CD4-positive, CD25-positive, alpha-beta regulatory T cell (primary cell): Measurements from ENCODE around the gene ALG14. TPM values are rescaled to one million over a fixed set of nuclear protein-coding genes. Genes with fewer than 3 reads are reported as not detected.
"Not testable (repeated sequence)": the region's sequence is repeated elsewhere in the genome, so short reads cannot be mapped to it uniquely, and the experiment has no call there.

Experiments
- ATAC-seq, 2 donors: fragments of 150-1000 bp; cut with Tn5 transposase; one replicate each; pipeline ENCODE4 v1.10.0; 2021; ENCODE audit warnings: low read depth in 2 of 2, moderate number of reproducible peaks in 2 of 2, moderate library complexity in 1 of 2
- DNase-seq, 3 donors: peaks; one replicate each; pipeline versions ENCODE4 v3.0.0 to v3.0.0-alpha.2; 2012 to 2022; ENCODE audit warnings: mixed read lengths in 1 of 3
- H3K27ac ChIP-seq: one replicate; pipeline ENCODE4 v1.7.0; 2013; ENCODE audit warnings: mild to moderate bottlenecking, low read length; ENCODE audit not compliant: insufficient read depth, poor library complexity, severe bottlenecking
- H3K27me3 ChIP-seq: one replicate; pipeline ENCODE4 v1.7.0; 2013; ENCODE audit warnings: low read length; ENCODE audit not compliant: control insufficient read depth, insufficient read depth
- H3K36me3 ChIP-seq: one replicate; pipeline ENCODE4 v1.7.0; 2013; ENCODE audit warnings: mild to moderate bottlenecking, low read length, moderate library complexity; ENCODE audit not compliant: control insufficient read depth, insufficient read depth
- H3K4me1 ChIP-seq: 2 replicates; pipeline ENCODE4 v1.7.0; 2013; ENCODE audit warnings: mild to moderate bottlenecking, low read length; ENCODE audit not compliant: insufficient read depth, control insufficient read depth, poor library complexity, severe bottlenecking
- H3K4me3 ChIP-seq: one replicate; pipeline ENCODE4 v1.7.0; 2013; ENCODE audit warnings: low read depth, mild to moderate bottlenecking, low read length, moderate library complexity
- H3K9me3 ChIP-seq, 2 experiments: 1 replicate in 1 of 2; 2 replicates in 1 of 2; pipeline ENCODE4 v1.7.0; 2013; ENCODE audit warnings: low read length in 2 of 2, mild to moderate bottlenecking in 1 of 2, moderate library complexity in 1 of 2; ENCODE audit not compliant: control insufficient read depth in 2 of 2
- H3K27ac Mint-ChIP-seq, 3 donors: one replicate each; pipeline ENCODE4 v1.8.0; 2020 to 2022; ENCODE audit warnings: mild to moderate bottlenecking in 3 of 3, mixed read lengths in 3 of 3, moderate library complexity in 2 of 3
- H3K27me3 Mint-ChIP-seq: one replicate; pipeline ENCODE4 v1.8.0; 2022; ENCODE audit warnings: mild to moderate bottlenecking, mixed read lengths
- H3K36me3 Mint-ChIP-seq: one replicate; pipeline ENCODE4 v1.8.0; 2020; ENCODE audit warnings: mixed read lengths
- H3K4me1 Mint-ChIP-seq, 4 donors: one replicate each; pipeline ENCODE4 v1.8.0; 2020 to 2022; ENCODE audit warnings: mixed read lengths in 4 of 4, mild to moderate bottlenecking in 1 of 4
- H3K4me3 Mint-ChIP-seq, 4 donors: one replicate each; pipeline ENCODE4 v1.8.0; 2020 to 2022; ENCODE audit warnings: mild to moderate bottlenecking in 4 of 4, mixed read lengths in 4 of 4, moderate library complexity in 3 of 4
- H3K9me3 Mint-ChIP-seq, 7 donors: one replicate each; pipeline ENCODE4 v1.8.0; 2020 to 2022; ENCODE audit warnings: mixed read lengths in 7 of 7, mild to moderate bottlenecking in 3 of 7, moderate library complexity in 2 of 7
- polyA plus RNA-seq, 4 donors: library from polyadenylated mRNA; unstranded; fragments of 300-500 nt; fragmentation: Illumina TruSeq; gene quantifications; one replicate each; pipeline ENCODE4 v1.2.3, GENCODE V29; 2021
- total RNA-seq: library from RNA; stranded (reverse); gene quantifications from one replicate; pipeline ENCODE4 v1.2.3, GENCODE V29; 2022

ALG14 gene
- total and polyA plus RNA-seq, 5 donors from 2014 or later = 1.2 to 11.0 (median 5.7) TPM

DNA sequence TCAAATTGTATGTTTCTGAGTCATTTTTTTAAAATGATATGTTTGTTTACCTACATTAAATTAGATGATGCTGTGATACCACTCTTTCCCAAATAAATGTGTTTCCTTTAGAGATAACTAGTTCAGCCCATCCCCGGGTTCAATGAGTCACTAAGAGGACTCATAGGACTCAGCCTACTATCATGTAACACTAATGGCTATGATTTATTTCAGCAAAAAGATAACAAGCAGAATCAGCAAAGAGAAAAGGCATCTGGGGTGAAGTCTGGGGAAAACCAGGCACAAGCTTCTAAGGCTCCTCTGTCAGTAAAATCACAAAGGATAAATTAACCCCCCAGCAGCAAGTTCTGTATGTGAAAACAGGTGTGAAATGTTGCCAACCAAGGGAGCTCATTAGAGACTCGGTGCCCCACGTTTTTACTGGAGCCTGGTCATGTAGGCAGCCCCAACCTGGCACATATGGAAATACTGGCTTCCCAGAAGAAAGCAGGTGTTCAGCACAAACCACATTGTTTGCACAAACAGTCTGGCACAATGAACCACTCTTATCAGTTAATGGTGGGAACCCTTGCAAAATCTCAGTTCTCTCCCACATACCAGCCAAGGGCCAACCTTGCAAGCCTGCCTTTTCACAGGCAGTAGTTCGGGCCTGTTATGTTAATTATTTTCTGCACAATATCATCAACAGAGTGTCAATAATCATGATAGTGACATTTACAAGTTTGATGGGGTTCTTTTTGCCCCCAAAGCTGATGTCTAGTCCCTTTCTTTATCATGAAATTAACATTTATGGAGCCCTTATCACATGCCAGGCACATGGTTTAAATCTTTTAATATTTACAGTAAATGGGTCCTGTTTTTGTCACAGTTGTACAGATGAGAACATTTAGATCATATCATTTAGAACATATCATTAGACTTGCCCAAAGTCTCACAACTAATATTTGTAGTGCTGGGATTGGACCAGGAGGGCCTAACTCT lies 122.8 kb downstream of the ALG14 start:
- H3K27ac ChIP-seq = no peak overlapping the region

GRCh38 chr1:94947437-94947836 lies 125.3 kb downstream of the ALG14 start:
- Mint-ChIP-seq H3K27me3 (peaks cover 15% of the 10 kb centered on the region), H3K9me3 (peaks cover 0 to 2% (median 0%) of the 10 kb centered on the region in 7 donors), H3K4me1 (no peaks in the 10 kb centered on the region), H3K36me3 (no peaks in the 10 kb centered on the region), H3K27ac (no peak overlapping the region), H3K4me3 (no peak overlapping the region)
- no peak for ATAC-seq
- H3K27me3 ChIP-seq = no peaks in the 10 kb centered on the region
- H3K36me3 ChIP-seq = no peaks in the 10 kb centered on the region
- DNase-seq = no peak
- H3K4me1 ChIP-seq = no peaks in the 10 kb centered on the region
- no peak overlapping the region for H3K27ac ChIP-seq
- H3K4me3 ChIP-seq = no peak overlapping the region
- no peaks in the 10 kb centered on the region for H3K9me3 ChIP-seq

More for the DNA sequence above, 122.8 kb downstream of the ALG14 start:
- no peaks in the 10 kb centered on the region for H3K9me3 ChIP-seq
- H3K27me3 ChIP-seq = no peaks in the 10 kb centered on the region
- no peaks in the 10 kb centered on the region for H3K36me3 Mint-ChIP-seq
- no peaks in the 10 kb centered on the region for H3K4me1 ChIP-seq
- ATAC-seq = no peak
- H3K9me3 Mint-ChIP-seq = peaks cover 0 to 1% (median 0%) of the 10 kb centered on the region in 7 donors
- no peaks in the 10 kb centered on the region for H3K36me3 ChIP-seq
- H3K4me3 ChIP-seq = no peak overlapping the region
- peaks cover 0 to 3% (median 0%) of the 10 kb centered on the region in 4 donors for H3K4me1 Mint-ChIP-seq
- no peak for DNase-seq
- H3K27me3 Mint-ChIP-seq = peaks cover 7% of the 10 kb centered on the region
- H3K27ac Mint-ChIP-seq = no peak overlapping the region
- no peak overlapping the region for H3K4me3 Mint-ChIP-seq

GRCh38 chr1:94946886-94947285 lies 125.9 kb downstream of the ALG14 start:
- H3K4me1 Mint-ChIP-seq = no peaks in the 10 kb centered on the region
- H3K27ac Mint-ChIP-seq = no peak overlapping the region
- peaks cover 15% of the 10 kb centered on the region for H3K27me3 Mint-ChIP-seq
- no peak overlapping the region for H3K27ac ChIP-seq
- DNase-seq (no peak), ATAC-seq (no peak)
- H3K27me3 ChIP-seq = no peaks in the 10 kb centered on the region
- H3K36me3 Mint-ChIP-seq = no peaks in the 10 kb centered on the region
- H3K4me3 ChIP-seq = no peak overlapping the region
- peaks cover 0 to 2% (median 0%) of the 10 kb centered on the region in 7 donors for H3K9me3 Mint-ChIP-seq
- no peak overlapping the region for H3K4me3 Mint-ChIP-seq
- no peaks in the 10 kb centered on the region for H3K4me1 ChIP-seq
- no peaks in the 10 kb centered on the region for H3K9me3 ChIP-seq
- H3K36me3 ChIP-seq = no peaks in the 10 kb centered on the region

DNA sequence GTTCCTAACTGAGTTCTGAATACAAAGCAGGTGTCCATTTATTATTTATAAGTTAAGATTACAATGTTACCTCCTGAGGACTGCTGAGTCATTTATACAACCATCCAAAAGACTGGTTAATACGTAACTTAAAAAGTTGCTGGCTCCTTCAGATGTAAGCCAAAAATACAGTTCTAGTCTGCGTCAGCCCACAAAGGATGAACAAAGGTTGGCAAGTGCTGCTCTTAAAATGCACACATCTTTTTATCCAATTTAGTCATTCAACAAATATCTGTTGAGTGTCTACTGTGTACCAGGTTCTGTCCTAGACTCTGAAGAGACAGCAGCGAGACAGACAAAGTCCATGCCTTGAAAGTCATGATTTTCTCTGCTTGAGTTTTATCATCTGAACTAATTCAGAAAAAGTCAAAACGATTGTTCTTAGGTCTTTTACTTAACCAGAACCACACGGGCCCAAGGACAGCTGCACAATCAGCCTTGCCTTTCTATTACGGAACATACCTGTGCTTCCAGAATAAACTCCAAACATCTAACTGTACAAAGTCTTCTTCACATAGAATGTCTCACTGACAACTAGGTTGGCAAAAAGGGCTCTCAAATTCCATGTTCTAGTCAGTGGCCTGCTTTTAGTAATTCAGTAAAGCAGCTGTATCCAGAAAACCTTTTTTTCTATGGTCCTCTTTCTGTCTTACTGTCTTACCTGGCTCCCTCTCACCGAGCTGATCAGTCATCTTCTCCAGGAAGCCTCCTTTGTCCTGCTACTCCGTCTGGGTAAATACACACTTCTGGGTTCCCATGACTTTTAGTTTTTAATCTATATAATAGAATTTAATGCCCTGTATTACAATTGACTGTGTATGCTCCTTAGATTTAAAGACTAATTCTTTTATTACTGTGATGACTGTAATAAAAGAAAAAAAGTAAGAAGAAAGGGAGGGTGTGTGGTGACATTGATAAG lies 130.3 kb downstream of the ALG14 start:
- Histone ChIP-seq H3K4me3 (no peak overlapping the region), H3K9me3 (no peaks in the 10 kb centered on the region), H3K27me3 (peaks cover 11% of the 10 kb centered on the region), H3K4me1 (no peaks in the 10 kb centered on the region), H3K36me3 (no peaks in the 10 kb centered on the region), H3K27ac (no peak overlapping the region)
- H3K4me1 Mint-ChIP-seq = no peaks in the 10 kb centered on the region
- peaks cover 0 to 4% (median 0%) of the 10 kb centered on the region in 7 donors for H3K9me3 Mint-ChIP-seq
- DNase-seq (no peak), ATAC-seq (no peak)
- H3K27ac Mint-ChIP-seq = no peak overlapping the region
- peaks cover 30% of the 10 kb centered on the region for H3K27me3 Mint-ChIP-seq
- H3K36me3 Mint-ChIP-seq = peaks cover 4% of the 10 kb centered on the region
- no peak overlapping the region for H3K4me3 Mint-ChIP-seq

GRCh38 chr1:94941480-94941879 lies 131.3 kb downstream of the ALG14 start:
- H3K4me3 Mint-ChIP-seq, H3K27ac Mint-ChIP-seq, DNase-seq: not testable (repeated sequence)

GRCh38 chr1:94940738-94941137 lies 132.0 kb downstream of the ALG14 start:
- Histone ChIP-seq H3K4me1 (no peaks in the 10 kb centered on the region), H3K27ac (no peak overlapping the region), H3K36me3 (no peaks in the 10 kb centered on the region), H3K4me3 (no peak overlapping the region), H3K9me3 (no peaks in the 10 kb centered on the region), H3K27me3 (peaks cover 11% of the 10 kb centered on the region)
- peaks cover 30% of the 10 kb centered on the region for H3K27me3 Mint-ChIP-seq
- no peak overlapping the region for H3K27ac Mint-ChIP-seq
- peaks cover 4% of the 10 kb centered on the region for H3K36me3 Mint-ChIP-seq
- DNase-seq = no peak
- peaks cover 0 to 3% (median 0%) of the 10 kb centered on the region in 4 donors for H3K4me1 Mint-ChIP-seq
- H3K9me3 Mint-ChIP-seq = peaks cover 0 to 5% (median 0%) of the 10 kb centered on the region in 7 donors
- ATAC-seq = no peak
- H3K4me3 Mint-ChIP-seq = no peak overlapping the region

More at GRCh38 chr1:94941480-94941879, 131.3 kb downstream of the ALG14 start:
- not testable (repeated sequence) for H3K4me3 ChIP-seq, H3K36me3 Mint-ChIP-seq, H3K9me3 Mint-ChIP-seq, H3K27ac ChIP-seq, H3K36me3 ChIP-seq, H3K4me1 Mint-ChIP-seq, ATAC-seq, H3K4me1 ChIP-seq, H3K9me3 ChIP-seq
- peaks cover 30% of the 10 kb centered on the region for H3K27me3 Mint-ChIP-seq
- peaks cover 11% of the 10 kb centered on the region for H3K27me3 ChIP-seq

GRCh38 chr1:94937820-94938219 lies 134.9 kb downstream of the ALG14 start:
- no peak for ATAC-seq
- no peaks in the 10 kb centered on the region for H3K36me3 ChIP-seq
- H3K9me3 ChIP-seq = no peaks in the 10 kb centered on the region
- no peak overlapping the region for H3K27ac ChIP-seq
- DNase-seq = no peak
- H3K27me3 ChIP-seq = peaks cover 14% of the 10 kb centered on the region
- H3K36me3 Mint-ChIP-seq = peaks cover 4% of the 10 kb centered on the region
- H3K9me3 Mint-ChIP-seq = peaks cover 0 to 3% (median 0%) of the 10 kb centered on the region in 7 donors
- H3K4me1 ChIP-seq = no peaks in the 10 kb centered on the region
- H3K4me1 Mint-ChIP-seq = peaks cover 0 to 6% (median 3%) of the 10 kb centered on the region in 4 donors
- no peak overlapping the region for H3K4me3 Mint-ChIP-seq
- H3K27me3 Mint-ChIP-seq = peaks cover 30% of the 10 kb centered on the region
- peak overlapping the region in 1 of 3 donors; percentile 72 for H3K27ac Mint-ChIP-seq
- no peak overlapping the region for H3K4me3 ChIP-seq
